ENCODE measurements around the gene RHOV.

The RHOV gene

DNA sequence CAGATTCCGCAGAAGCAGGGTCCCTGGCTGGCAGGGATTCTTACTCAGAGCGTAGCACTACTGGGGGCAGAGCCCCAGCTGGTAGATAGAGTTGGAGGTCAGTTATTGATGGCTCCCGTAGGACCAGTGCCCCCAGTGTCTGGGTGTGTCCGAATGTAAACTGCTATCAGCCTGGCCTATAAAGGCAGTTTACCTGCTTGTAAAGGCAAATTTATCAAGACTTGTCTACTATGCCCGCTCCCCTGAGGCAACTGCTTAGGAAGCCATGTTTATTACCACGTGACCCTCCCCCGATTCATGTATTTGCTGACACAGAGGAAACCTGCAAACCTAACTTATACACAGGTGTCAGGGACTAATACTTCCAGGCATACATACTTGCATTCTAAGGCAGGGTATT lies 44.9 kb downstream of the RHOV start:
- TF ChIP-seq, protein P1, sequence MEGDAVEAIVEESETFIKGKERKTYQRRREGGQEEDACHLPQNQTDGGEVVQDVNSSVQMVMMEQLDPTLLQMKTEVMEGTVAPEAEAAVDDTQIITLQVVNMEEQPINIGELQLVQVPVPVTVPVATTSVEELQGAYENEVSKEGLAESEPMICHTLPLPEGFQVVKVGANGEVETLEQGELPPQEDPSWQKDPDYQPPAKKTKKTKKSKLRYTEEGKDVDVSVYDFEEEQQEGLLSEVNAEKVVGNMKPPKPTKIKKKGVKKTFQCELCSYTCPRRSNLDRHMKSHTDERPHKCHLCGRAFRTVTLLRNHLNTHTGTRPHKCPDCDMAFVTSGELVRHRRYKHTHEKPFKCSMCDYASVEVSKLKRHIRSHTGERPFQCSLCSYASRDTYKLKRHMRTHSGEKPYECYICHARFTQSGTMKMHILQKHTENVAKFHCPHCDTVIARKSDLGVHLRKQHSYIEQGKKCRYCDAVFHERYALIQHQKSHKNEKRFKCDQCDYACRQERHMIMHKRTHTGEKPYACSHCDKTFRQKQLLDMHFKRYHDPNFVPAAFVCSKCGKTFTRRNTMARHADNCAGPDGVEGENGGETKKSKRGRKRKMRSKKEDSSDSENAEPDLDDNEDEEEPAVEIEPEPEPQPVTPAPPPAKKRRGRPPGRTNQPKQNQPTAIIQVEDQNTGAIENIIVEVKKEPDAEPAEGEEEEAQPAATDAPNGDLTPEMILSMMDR (conservative IDR thresholded peaks at IDR 0.05; ENCODE audit: low read depth) = no peak
- no peak overlapping the region for H3K27ac ChIP-seq
- CTCF ChIA-PET = interaction anchor here (1.6 kb wide), 1 partner anchor 65 kb away, joined by 6 read pairs; the partner anchor contains the start of gene VPS18
- POLR2A ChIA-PET (ENCODE audit: low non-redundant PET) = no interaction called here
- DNase-seq (ENCODE audit: low spot score) = no peak

DNA sequence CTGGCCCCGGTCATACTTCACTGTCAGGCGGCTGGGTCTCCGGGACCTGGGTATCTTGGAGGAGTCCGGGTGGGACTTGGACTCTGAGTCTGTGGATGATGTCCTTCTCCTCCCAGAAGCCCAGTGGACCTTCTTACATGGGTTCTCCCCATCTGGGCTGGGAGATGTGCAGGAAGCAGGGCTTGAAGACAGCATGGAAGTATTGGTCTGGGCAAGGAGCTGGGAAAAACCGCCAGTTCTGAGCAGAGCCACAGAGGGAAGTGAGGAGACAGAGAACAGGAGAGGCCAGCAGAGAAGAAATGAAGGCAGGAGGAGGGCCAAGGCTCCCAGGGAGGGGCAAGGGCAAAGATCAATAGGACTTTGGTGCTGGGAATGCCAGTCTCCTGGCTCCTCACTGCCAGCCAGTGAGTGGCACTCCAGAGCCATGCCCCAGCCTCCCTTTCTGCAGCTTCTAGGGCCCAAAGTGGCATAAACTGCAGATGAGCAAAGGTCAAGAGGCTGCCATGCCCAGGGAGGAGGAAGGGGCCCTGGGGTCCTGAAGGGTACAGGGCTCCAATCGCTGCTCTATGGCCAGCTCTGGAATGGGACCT lies 45.5 kb downstream of the RHOV start, which contains the start of gene PPP1R14D:
Gene PPP1R14D, minus strand, starts transcription at position 262 of the 590 bp plus-strand sequence. Its CDS starts 67 bp downstream, at position 195.
- H3K27ac ChIP-seq = no peak within 1 kb of the TSS
- TF ChIP-seq, protein P1 (conservative IDR thresholded peaks at IDR 0.05; ENCODE audit: low read depth) = no peak
- CTCF ChIA-PET = interaction anchor here (0.6 to 1.6 kb wide), 2 partner anchors 16 to 66 kb away, joined by 3 to 6 read pairs; partner anchors contain the start of gene VPS18
- DNase-seq (ENCODE audit: low spot score) = no peak
- POLR2A ChIA-PET (ENCODE audit: low non-redundant PET) = interaction anchor here (1.2 kb wide), 1 partner anchor 14 kb away, joined by 4 read pairs; no protein-coding TSS in a partner anchor

DNA sequence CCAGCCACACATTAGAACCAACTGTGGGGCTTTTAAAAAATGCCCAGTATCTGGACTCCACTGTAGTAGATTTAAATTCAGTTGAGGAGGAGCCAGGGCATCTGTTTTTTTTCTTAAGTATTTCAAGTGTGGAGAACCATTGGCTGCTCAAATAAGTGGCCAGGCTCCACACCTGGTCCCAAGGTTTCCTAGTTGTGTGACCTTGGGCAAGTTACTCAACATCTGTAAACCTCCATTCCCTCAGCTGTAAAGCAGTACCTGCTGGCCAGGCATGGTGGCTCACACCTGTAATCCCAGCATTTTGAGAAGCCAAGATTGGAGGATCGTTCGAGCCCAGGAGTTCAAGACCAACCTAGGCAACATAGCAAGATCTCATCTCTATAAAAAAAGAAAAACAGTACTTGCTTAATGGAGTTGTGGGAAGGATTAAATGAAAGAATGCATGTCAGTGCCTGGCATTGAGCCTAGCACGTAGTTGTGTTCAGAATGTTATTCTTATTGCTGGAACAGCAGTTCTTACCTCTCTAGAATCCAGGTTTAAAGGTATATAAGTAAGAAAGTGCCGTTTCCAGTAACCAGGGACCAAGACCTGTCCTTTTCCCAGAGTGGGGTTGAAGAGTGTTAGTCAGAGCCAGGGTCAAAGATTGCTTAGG lies 47.5 kb downstream of the RHOV start:
- H3K27ac ChIP-seq = no peak overlapping the region
- DNase-seq (ENCODE audit: low spot score) = no peak
- CTCF ChIA-PET = interaction anchor here (0.7 kb wide), 1 partner anchor 33 kb away, joined by 6 read pairs; no protein-coding TSS in a partner anchor
- TF ChIP-seq, protein P1 (conservative IDR thresholded peaks at IDR 0.05; ENCODE audit: low read depth) = no peak
- POLR2A ChIA-PET (ENCODE audit: low non-redundant PET) = no interaction called here

DNA sequence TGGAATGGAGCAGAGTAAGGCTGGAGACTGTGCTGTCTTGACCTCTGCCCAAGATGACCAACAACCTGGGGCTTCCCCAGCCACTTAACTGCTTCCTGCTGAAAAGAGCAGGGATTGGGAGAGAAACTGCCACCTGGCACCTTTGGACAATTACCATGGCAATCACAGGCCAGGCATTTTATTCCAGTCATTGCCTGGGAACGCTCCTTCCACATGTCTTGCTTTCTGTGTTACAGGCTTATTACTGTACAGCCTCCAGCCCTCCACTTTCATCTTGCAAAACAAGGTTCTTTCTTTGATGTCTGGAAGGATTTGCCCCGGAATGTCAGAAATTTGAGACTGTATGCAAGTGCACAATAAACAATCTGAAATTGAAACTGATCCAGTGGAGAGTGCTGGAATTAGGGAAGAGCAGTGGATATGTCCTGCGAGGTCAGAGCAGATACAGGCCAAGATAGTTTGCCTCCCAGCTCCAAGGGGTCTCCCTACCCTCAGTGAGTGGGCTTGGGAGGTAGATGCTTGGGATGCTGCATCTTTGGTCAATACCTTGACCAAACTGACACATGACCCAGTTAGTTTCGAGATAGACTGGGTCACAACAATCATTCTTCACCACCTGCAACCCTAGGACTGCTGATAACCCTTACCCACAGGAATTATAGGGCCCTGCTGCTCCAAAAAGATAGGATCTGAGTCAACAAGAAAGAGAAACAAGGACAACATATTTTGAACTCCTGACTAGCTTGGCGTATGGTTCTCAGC lies 48.2 kb downstream of the RHOV start:
- ChIA-PET POLR2A (ENCODE audit: low non-redundant PET) (no interaction called here), CTCF (no interaction called here)
- DNase-seq (ENCODE audit: low spot score) = no peak
- no peak overlapping the region for H3K27ac ChIP-seq
- TF ChIP-seq, protein P1 (conservative IDR thresholded peaks at IDR 0.05; ENCODE audit: low read depth) = no peak

DNA sequence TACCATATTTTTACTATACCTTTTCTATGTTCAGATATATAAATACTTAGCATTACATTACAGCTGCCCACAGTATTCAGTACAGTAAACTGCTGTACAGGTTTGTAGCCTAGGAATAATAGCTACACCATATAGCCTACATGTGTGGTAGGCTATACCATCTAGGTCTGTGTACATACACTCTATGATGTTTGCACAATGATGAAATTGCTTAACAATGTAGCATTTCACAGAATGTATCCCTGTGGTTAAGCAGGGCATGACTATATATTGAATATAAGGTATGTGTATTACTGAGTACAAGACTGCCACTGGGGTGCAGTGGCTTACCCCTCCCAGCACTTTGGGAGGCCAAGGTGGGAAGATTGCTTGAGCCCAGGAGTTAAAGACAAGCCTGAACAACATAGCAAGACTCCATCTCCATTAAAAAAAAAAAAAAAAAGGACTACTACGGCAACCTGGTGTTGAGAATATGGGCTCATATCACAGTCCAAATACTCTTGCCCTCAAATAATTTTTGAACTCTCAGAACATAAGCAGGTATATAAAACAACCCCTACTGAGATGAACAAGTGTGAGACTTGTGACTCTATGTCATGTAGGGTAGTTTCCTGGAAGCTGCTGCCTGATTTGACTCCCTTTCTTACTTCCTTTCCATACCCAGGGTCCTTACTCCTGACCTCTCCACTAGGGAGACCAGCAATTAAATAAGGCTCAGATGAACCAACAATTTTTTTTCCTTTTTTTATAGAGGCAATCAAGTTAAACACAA lies 50.3 kb downstream of the RHOV start:
- TF ChIP-seq, protein P1 (conservative IDR thresholded peaks at IDR 0.05; ENCODE audit: low read depth) = no peak
- ChIA-PET POLR2A (ENCODE audit: low non-redundant PET) (no interaction called here), CTCF (interaction anchor here (1.2 kb wide), 1 partner anchor 34 kb away, joined by 4 read pairs; no protein-coding TSS in a partner anchor)
- H3K27ac ChIP-seq = no peak overlapping the region
- no peak for DNase-seq (ENCODE audit: low spot score)

Data from RWPE1 (cell line).